Ishikawa (cell line): ENCODE data around the gene EVPL.

Source experiments
- CEBPB ChIP-seq: IDR thresholded peaks from 2 replicates; pipeline ENCODE4 v1.6.1; 2012
- CREB1 ChIP-seq: IDR thresholded peaks from 2 replicates; pipeline ENCODE4 v1.6.1; 2012; ENCODE audit warnings: low read depth
- EGR1 ChIP-seq: IDR thresholded peaks from 2 replicates; pipeline ENCODE4 v1.6.1; 2012
- EP300 ChIP-seq: IDR thresholded peaks from 2 replicates; pipeline ENCODE4 v1.6.1; 2012; ENCODE audit warnings: borderline replicate concordance
- MAX ChIP-seq: IDR thresholded peaks from 2 replicates; pipeline ENCODE4 v1.6.1; 2012
- RAD21 ChIP-seq: IDR thresholded peaks from 2 replicates; pipeline ENCODE4 v1.6.1; 2012; ENCODE audit warnings: low read depth
- TAF1 ChIP-seq: IDR thresholded peaks from 2 replicates; pipeline ENCODE4 v1.6.1; 2012; ENCODE audit warnings: low read depth, mild to moderate bottlenecking
- USF1 ChIP-seq: IDR thresholded peaks from 2 replicates; pipeline ENCODE4 v1.6.1; 2012
- TF ChIP-seq, protein P1 (sequence below): IDR thresholded peaks from 2 replicates; pipeline ENCODE4 v1.6.1; 2012; ENCODE audit warnings: low read depth, mild to moderate bottlenecking

DNA sequence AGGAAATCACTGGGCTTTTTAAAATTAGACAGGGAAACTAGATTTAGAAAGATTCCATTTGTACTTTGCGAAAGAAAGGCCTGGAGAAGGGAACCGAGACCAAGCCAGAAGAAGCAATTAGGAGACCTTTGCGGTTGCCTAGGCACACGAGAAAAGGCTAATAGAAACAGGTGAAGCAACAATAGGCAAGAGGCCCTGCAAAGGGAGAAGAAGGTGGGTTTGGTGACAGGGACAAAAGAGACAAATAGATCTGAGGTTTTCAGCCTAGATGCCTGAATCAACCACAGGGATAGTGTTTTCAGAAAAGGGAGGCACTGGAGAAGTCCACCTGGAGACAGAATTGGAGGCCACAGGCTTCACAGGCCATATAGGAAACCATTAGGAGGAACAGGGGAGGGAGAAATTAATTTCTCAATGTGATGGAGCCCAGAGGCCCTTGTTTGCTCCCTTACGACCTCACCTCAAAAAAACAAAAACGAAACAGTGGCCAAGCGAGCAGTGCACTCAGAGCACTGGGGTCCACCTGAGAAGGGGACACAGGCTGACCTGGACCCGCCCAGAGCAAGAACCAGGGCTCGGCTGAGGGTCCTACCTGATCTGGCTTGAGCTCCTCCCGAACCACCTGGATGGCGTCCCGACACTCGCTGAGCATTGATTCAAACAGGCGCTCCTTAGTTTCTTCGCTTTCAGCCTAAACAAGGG is 22.9 kb upstream of the EVPL start:
- TF ChIP-seq RAD21: no peak
- no peak for TF ChIP-seq EGR1
- TF ChIP-seq, protein P1, sequence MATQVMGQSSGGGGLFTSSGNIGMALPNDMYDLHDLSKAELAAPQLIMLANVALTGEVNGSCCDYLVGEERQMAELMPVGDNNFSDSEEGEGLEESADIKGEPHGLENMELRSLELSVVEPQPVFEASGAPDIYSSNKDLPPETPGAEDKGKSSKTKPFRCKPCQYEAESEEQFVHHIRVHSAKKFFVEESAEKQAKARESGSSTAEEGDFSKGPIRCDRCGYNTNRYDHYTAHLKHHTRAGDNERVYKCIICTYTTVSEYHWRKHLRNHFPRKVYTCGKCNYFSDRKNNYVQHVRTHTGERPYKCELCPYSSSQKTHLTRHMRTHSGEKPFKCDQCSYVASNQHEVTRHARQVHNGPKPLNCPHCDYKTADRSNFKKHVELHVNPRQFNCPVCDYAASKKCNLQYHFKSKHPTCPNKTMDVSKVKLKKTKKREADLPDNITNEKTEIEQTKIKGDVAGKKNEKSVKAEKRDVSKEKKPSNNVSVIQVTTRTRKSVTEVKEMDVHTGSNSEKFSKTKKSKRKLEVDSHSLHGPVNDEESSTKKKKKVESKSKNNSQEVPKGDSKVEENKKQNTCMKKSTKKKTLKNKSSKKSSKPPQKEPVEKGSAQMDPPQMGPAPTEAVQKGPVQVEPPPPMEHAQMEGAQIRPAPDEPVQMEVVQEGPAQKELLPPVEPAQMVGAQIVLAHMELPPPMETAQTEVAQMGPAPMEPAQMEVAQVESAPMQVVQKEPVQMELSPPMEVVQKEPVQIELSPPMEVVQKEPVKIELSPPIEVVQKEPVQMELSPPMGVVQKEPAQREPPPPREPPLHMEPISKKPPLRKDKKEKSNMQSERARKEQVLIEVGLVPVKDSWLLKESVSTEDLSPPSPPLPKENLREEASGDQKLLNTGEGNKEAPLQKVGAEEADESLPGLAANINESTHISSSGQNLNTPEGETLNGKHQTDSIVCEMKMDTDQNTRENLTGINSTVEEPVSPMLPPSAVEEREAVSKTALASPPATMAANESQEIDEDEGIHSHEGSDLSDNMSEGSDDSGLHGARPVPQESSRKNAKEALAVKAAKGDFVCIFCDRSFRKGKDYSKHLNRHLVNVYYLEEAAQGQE: no peak
- TF ChIP-seq MAX: no peak
- no peak for TF ChIP-seq CEBPB
- no peak for TF ChIP-seq EP300
- TF ChIP-seq TAF1: no peak
- TF ChIP-seq CREB1: no peak
- TF ChIP-seq USF1: no peak
